H9 (cell line): ENCODE results near the gene PRPF38B. TPM values are rescaled to one million over a fixed set of nuclear protein-coding genes. Genes with fewer than 3 reads are reported as not detected.

Source experiments
- DNase-seq: peaks from one replicate; pipeline ENCODE4 v3.0.0-alpha.2; 2017
- H2AFZ ChIP-seq: one replicate; pipeline ENCODE4 v1.6.1; 2013; ENCODE audit warnings: mild to moderate bottlenecking, low read length, control low read depth, moderate library complexity
- H2AK5ac ChIP-seq: 2 replicates; pipeline ENCODE4 v1.6.1; 2013; ENCODE audit warnings: low read length, control low read depth, mixed read lengths; ENCODE audit not compliant: insufficient read length
- H2BK120ac ChIP-seq: one replicate; pipeline ENCODE4 v1.6.1; 2013; ENCODE audit warnings: low read depth, mild to moderate bottlenecking, low read length, control low read depth, inconsistent platforms; ENCODE audit not compliant: poor library complexity, severe bottlenecking
- H2BK12ac ChIP-seq: 2 replicates; pipeline ENCODE4 v1.6.1; 2013; ENCODE audit warnings: low read length, control low read depth, mixed read lengths, low read depth; ENCODE audit not compliant: insufficient read length
- H2BK15ac ChIP-seq: 2 replicates; pipeline ENCODE4 v1.6.1; 2013; ENCODE audit warnings: low read depth, low read length, control low read depth
- H2BK20ac ChIP-seq: one replicate; pipeline ENCODE4 v1.6.1; 2013; ENCODE audit warnings: low read depth, mild to moderate bottlenecking, low read length, control low read depth, inconsistent platforms; ENCODE audit not compliant: poor library complexity, severe bottlenecking
- H2BK5ac ChIP-seq: 2 replicates; pipeline ENCODE4 v1.6.1; 2013; ENCODE audit warnings: low read length, control low read depth, mixed read lengths; ENCODE audit not compliant: insufficient read length
- H3K14ac ChIP-seq: 2 replicates; pipeline ENCODE4 v1.6.1; 2013; ENCODE audit warnings: low read length, control low read depth; ENCODE audit not compliant: insufficient read depth
- H3K18ac ChIP-seq: 2 replicates; pipeline ENCODE4 v1.6.1; 2013; ENCODE audit warnings: low read depth, mild to moderate bottlenecking, mixed read lengths, low read length, control low read depth; ENCODE audit not compliant: insufficient read length
- H3K23ac ChIP-seq: 2 replicates; pipeline ENCODE4 v1.6.1; 2013; ENCODE audit warnings: low read length, control low read depth, mixed read lengths, low read depth; ENCODE audit not compliant: insufficient read length
- H3K23me2 ChIP-seq: 2 replicates; pipeline ENCODE4 v1.6.1; 2013; ENCODE audit warnings: low read depth, mild to moderate bottlenecking, mixed read lengths, low read length, control low read depth; ENCODE audit not compliant: insufficient read length, poor library complexity, severe bottlenecking
- H3K27ac ChIP-seq: 2 replicates; pipeline ENCODE4 v1.5.1; 2013; ENCODE audit warnings: low read length, control low read depth, mixed read lengths, low read depth; ENCODE audit not compliant: insufficient read length
- H3K27me3 ChIP-seq: 2 replicates; pipeline ENCODE4 v1.6.1; 2013; ENCODE audit warnings: low read length, control low read depth, inconsistent platforms; ENCODE audit not compliant: insufficient read depth
- H3K4ac ChIP-seq: 2 replicates; pipeline ENCODE4 v1.6.1; 2013; ENCODE audit warnings: low read depth, mild to moderate bottlenecking, control low read depth, inconsistent platforms, low read length, moderate library complexity
- H3K4me1 ChIP-seq: 2 replicates; pipeline ENCODE4 v1.6.1; 2013; ENCODE audit warnings: low read length, control low read depth, inconsistent platforms; ENCODE audit not compliant: insufficient read depth
- H3K4me2 ChIP-seq: 2 replicates; pipeline ENCODE4 v1.6.1; 2013; ENCODE audit warnings: low read length, control low read depth, mixed read lengths; ENCODE audit not compliant: insufficient read length, insufficient read depth
- H3K56ac ChIP-seq: 2 replicates; pipeline ENCODE4 v1.6.1; 2013; ENCODE audit warnings: low read depth, mild to moderate bottlenecking, mixed read lengths, low read length, control low read depth; ENCODE audit not compliant: insufficient read length
- H3K79me1 ChIP-seq: 2 replicates; pipeline ENCODE4 v1.6.1; 2013; ENCODE audit warnings: low read depth, mild to moderate bottlenecking, moderate library complexity, low read length, control low read depth, inconsistent platforms; ENCODE audit not compliant: insufficient read depth, poor library complexity, severe bottlenecking
- H3K79me2 ChIP-seq: 2 replicates; pipeline ENCODE4 v1.6.1; 2013; ENCODE audit warnings: low read length, control low read depth, inconsistent platforms; ENCODE audit not compliant: insufficient read depth
- H3K9ac ChIP-seq: 2 replicates; pipeline ENCODE4 v1.6.1; 2013; ENCODE audit warnings: low read length, control low read depth, mixed read lengths; ENCODE audit not compliant: insufficient read length; ENCODE audit errors: extremely low read depth
- H3K9me3 ChIP-seq: one replicate; pipeline ENCODE4 v1.6.1; 2013; ENCODE audit warnings: low read depth, low read length, inconsistent platforms; ENCODE audit not compliant: control insufficient read depth
- H3T11ph ChIP-seq: one replicate; pipeline ENCODE4 v1.6.1; 2013; ENCODE audit warnings: mild to moderate bottlenecking, low read length, control low read depth, inconsistent platforms
- H4K20me1 ChIP-seq: one replicate; pipeline ENCODE4 v1.6.1; 2013; ENCODE audit not compliant: control insufficient read depth, insufficient read length, insufficient read depth
- H4K5ac ChIP-seq: 2 replicates; pipeline ENCODE4 v1.6.1; 2013; ENCODE audit warnings: low read depth, mild to moderate bottlenecking, mixed read lengths, low read length, control low read depth; ENCODE audit not compliant: insufficient read length
- H4K8ac ChIP-seq: replicated peaks from 2 replicates; pipeline ENCODE4 v1.6.1; 2013; ENCODE audit warnings: low read length, control low read depth, mixed read lengths, low read depth; ENCODE audit not compliant: insufficient read length
- H4K91ac ChIP-seq: 2 replicates; pipeline ENCODE4 v1.6.1; 2013; ENCODE audit warnings: low read depth, mild to moderate bottlenecking, moderate library complexity, mixed read lengths, low read length, control low read depth; ENCODE audit not compliant: insufficient read length
- H3K27ac Mint-ChIP-seq, 3 experiments: 2 replicates in 2 of 3; 3 replicates in 1 of 3; pipeline ENCODE4 v1.8.0; 2020 to 2021; ENCODE audit warnings: mixed read lengths in 3 of 3, mild to moderate bottlenecking in 1 of 3, moderate library complexity in 1 of 3
- H3K27me3 Mint-ChIP-seq: 2 replicates; pipeline ENCODE4 v1.8.0; 2021; ENCODE audit warnings: low read depth, mild to moderate bottlenecking, moderate library complexity, mixed read lengths
- H3K36me3 Mint-ChIP-seq, 3 experiments: 2 replicates in 2 of 3; 3 replicates in 1 of 3; pipeline ENCODE4 v1.8.0; 2020 to 2021; ENCODE audit warnings: low read depth in 3 of 3, mixed read lengths in 3 of 3; ENCODE audit not compliant: insufficient read depth in 1 of 3
- H3K4me1 Mint-ChIP-seq, 2 experiments: 2 replicates each; pipeline ENCODE4 v1.8.0; 2020; ENCODE audit warnings: mixed read lengths in 2 of 2
- H3K4me3 Mint-ChIP-seq, 2 experiments: 2 replicates in 1 of 2; 3 replicates in 1 of 2; pipeline ENCODE4 v1.8.0; 2020 to 2021; ENCODE audit warnings: mild to moderate bottlenecking in 2 of 2, mixed read lengths in 2 of 2, moderate library complexity in 1 of 2
- H3K9me3 Mint-ChIP-seq, 2 experiments: 2 replicates in 1 of 2; 3 replicates in 1 of 2; pipeline ENCODE4 v1.8.0; 2020; ENCODE audit warnings: mild to moderate bottlenecking in 2 of 2, mixed read lengths in 2 of 2, moderate library complexity in 1 of 2
- WGBS: extraction: QIAGEN DNeasy Blood & Tissue Kit; methylation state at CpG from one replicate; pipeline ENCODE4 v1.1.7; 2013; ENCODE audit warnings: missing lambda C conversion rate, low lambda C conversion rate, mixed read lengths; ENCODE audit not compliant: insufficient read length; ENCODE audit errors: extremely low coverage; 5-methylcytosine and 5-hydroxymethylcytosine counted together
- total RNA-seq: library from RNA; stranded (reverse); gene quantifications from 2 replicates; pipeline ENCODE4 v1.2.1, GENCODE V29; 2021
- TF ChIP-seq, protein P1 (sequence below): fragments of 200-600 bp; sonication (generic); conservative IDR thresholded peaks from 3 replicates; pipeline ENCODE4 v1.8.0; 2021; ENCODE audit warnings: antibody characterized with exemption, mild to moderate bottlenecking

Gene PRPF38B
- total RNA-seq, 1 experiment from 2014 or later: 60.0 TPM

DNA sequence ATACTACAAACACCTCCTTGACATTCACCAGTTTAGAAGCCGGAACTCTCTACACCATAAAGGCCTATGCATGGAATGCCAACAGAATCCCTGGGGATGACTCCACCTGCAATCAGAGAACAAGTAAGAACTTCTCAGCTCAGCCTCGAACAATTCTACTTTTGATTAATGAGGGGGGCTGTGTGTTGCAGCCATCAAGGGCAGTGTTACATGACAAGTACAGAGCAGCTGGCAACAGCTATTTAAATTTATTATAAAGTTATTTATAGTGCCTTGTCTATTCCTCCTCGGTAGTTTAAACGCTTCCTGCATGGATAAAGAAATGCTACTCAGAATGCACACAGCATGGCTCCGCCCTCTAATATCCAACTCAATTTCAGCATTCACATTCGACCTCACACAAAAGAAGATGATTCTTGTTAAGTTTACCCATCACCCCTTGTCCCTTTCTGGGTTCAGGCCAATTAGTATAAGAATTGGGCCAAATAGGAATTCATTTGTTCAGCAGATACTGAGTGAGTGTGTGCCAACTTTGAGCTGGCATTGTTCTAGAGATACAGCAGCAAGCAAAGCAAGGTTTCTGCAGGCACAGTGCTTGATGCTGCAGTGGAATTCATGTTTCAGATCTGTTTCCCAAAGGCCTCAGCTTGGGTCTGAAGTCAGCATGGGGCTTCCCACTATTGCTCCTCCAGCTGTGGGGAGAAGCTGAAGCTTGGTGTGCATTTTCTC is 27.0 kb downstream of the PRPF38B start:
- no peak overlapping the region for H3T11ph ChIP-seq
- no peaks in the 10 kb centered on the region for H4K20me1 ChIP-seq
- no peak overlapping the region for H2BK12ac ChIP-seq
- no peaks in the 10 kb centered on the region for H3K9me3 ChIP-seq
- TF ChIP-seq, protein P1, sequence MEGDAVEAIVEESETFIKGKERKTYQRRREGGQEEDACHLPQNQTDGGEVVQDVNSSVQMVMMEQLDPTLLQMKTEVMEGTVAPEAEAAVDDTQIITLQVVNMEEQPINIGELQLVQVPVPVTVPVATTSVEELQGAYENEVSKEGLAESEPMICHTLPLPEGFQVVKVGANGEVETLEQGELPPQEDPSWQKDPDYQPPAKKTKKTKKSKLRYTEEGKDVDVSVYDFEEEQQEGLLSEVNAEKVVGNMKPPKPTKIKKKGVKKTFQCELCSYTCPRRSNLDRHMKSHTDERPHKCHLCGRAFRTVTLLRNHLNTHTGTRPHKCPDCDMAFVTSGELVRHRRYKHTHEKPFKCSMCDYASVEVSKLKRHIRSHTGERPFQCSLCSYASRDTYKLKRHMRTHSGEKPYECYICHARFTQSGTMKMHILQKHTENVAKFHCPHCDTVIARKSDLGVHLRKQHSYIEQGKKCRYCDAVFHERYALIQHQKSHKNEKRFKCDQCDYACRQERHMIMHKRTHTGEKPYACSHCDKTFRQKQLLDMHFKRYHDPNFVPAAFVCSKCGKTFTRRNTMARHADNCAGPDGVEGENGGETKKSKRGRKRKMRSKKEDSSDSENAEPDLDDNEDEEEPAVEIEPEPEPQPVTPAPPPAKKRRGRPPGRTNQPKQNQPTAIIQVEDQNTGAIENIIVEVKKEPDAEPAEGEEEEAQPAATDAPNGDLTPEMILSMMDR: no peak
- no peak overlapping the region for H3K23ac ChIP-seq
- peak overlapping the region; percentile 3 for H3K4me2 ChIP-seq
- no peak overlapping the region for H2BK5ac ChIP-seq
- no peaks in the 10 kb centered on the region for H3K23me2 ChIP-seq
- no peak overlapping the region for H2AFZ ChIP-seq
- no peak overlapping the region for H4K91ac ChIP-seq
- Mint-ChIP-seq H3K27ac (peak overlapping the region; percentile 41 to 84 (median 80); a peak in 4 of 7 replicates), H3K9me3 (no peaks in the 10 kb centered on the region), H3K27me3 (no peaks in the 10 kb centered on the region; the same call in 1 of the 2 replicates), H3K36me3 (no peaks in the 10 kb centered on the region; a peak in 2 of 7 replicates), H3K4me3 (no peak overlapping the region), H3K4me1 (peaks cover 36 to 47% of the 10 kb centered on the region in 2 experiments)
- H4K8ac ChIP-seq: no peak overlapping the region
- no peak overlapping the region for H3K4ac ChIP-seq
- no peak overlapping the region for H3K27ac ChIP-seq
- no peaks in the 10 kb centered on the region for H3K79me2 ChIP-seq
- H2BK20ac ChIP-seq: no peak overlapping the region
- WGBS: no CpG with 5 or more reads among the region's 6 CpGs
- H3K79me1 ChIP-seq: no peaks in the 10 kb centered on the region
- H3K27me3 ChIP-seq: no peaks in the 10 kb centered on the region
- H3K14ac ChIP-seq: no peak overlapping the region
- no peak overlapping the region for H3K56ac ChIP-seq
- H2BK15ac ChIP-seq: no peak overlapping the region
- H3K4me1 ChIP-seq: peaks cover 2% of the 10 kb centered on the region; the same call in 1 of the 2 replicates
- H3K18ac ChIP-seq: no peak overlapping the region
- no peak overlapping the region for H2BK120ac ChIP-seq
- no peak overlapping the region for H4K5ac ChIP-seq
- no peak for DNase-seq
- no peak overlapping the region for H2AK5ac ChIP-seq
- H3K9ac ChIP-seq: no peak overlapping the region
